ENCODE measurements around the gene UBE2G1. TPM values are rescaled to one million over a fixed set of nuclear protein-coding genes. Genes with fewer than 3 reads are reported as not detected.

UBE2G1 gene
- total RNA-seq, 1 donor from 2014 or later = 88.5 TPM

- no peaks in the 10 kb centered on the region for H3K36me3 ChIP-seq
- no peak for TF ChIP-seq EZH2 (IDR thresholded peaks at IDR 0.05)
- no peak for TF ChIP-seq CTCF (IDR thresholded peaks at IDR 0.05)
- no peak for TF ChIP-seq EZH2phosphoT487 (IDR thresholded peaks at IDR 0.05)
- H3K36me3 Mint-ChIP-seq = no peaks in the 10 kb centered on the region
- no peaks in the 10 kb centered on the region for H4K20me1 ChIP-seq (ENCODE audit: low read depth)
- H3K4me1 Mint-ChIP-seq = no peaks in the 10 kb centered on the region
- no peak overlapping the region for H3K4me3 ChIP-seq
- no peaks in the 10 kb centered on the region for H3K27me3 ChIP-seq
- no peaks in the 10 kb centered on the region for H3K9me3 ChIP-seq (ENCODE audit: low read depth)
- no peaks in the 10 kb centered on the region for H3K79me2 ChIP-seq (ENCODE audit: low read depth)
- no peak overlapping the region for H3K9ac ChIP-seq
- H3K4me2 ChIP-seq = no peak overlapping the region
- no peak overlapping the region for H3K27ac ChIP-seq
- H3K9me3 Mint-ChIP-seq = no peaks in the 10 kb centered on the region
- H3K27ac Mint-ChIP-seq = no peak overlapping the region
- H3K27me3 Mint-ChIP-seq (ENCODE audit: insufficient read depth, low read depth) = peaks cover 2% of the 10 kb centered on the region
- no peak overlapping the region for H2AFZ ChIP-seq (replicated peaks)
- no peaks in the 10 kb centered on the region for H3K4me1 ChIP-seq
- no peak overlapping the region for H3K4me3 Mint-ChIP-seq
- no peak for DNase-seq (ENCODE audit: low spot score)
- H3F3A ChIP-seq (ENCODE audit: low read depth) = no peaks in the 10 kb centered on the region
These were observed 39.2 kb upstream of the UBE2G1 start for GRCh38 chr17:4405699-4406098.

GRCh38 chr17:4405038-4405669 is 38.7 kb upstream of the UBE2G1 start:
- Histone ChIP-seq H3K9ac (no peak overlapping the region), H3K27me3 (no peaks in the 10 kb centered on the region), H3K4me3 (no peak overlapping the region), H3K9me3 (ENCODE audit: low read depth) (no peaks in the 10 kb centered on the region), H3F3A (ENCODE audit: low read depth) (no peaks in the 10 kb centered on the region), H3K36me3 (no peaks in the 10 kb centered on the region), H3K79me2 (ENCODE audit: low read depth) (no peaks in the 10 kb centered on the region), H3K4me2 (no peak overlapping the region), H3K4me1 (no peaks in the 10 kb centered on the region), H3K27ac (no peak overlapping the region), H4K20me1 (ENCODE audit: low read depth) (no peaks in the 10 kb centered on the region), H2AFZ (replicated peaks) (no peak overlapping the region)
- peaks cover 2% of the 10 kb centered on the region for H3K27me3 Mint-ChIP-seq (ENCODE audit: insufficient read depth, low read depth)
- H3K36me3 Mint-ChIP-seq = no peaks in the 10 kb centered on the region
- H3K4me3 Mint-ChIP-seq = no peak overlapping the region
- H3K4me1 Mint-ChIP-seq = no peaks in the 10 kb centered on the region
- H3K27ac Mint-ChIP-seq = peak overlapping the region; percentile 23
- TF ChIP-seq EZH2 (IDR thresholded peaks at IDR 0.05) (no peak), EZH2phosphoT487 (IDR thresholded peaks at IDR 0.05) (no peak), CTCF (IDR thresholded peaks at IDR 0.05) (no peak)
- no peak for DNase-seq (ENCODE audit: low spot score)
- H3K9me3 Mint-ChIP-seq = no peaks in the 10 kb centered on the region

- no peak overlapping the region for H3K4me3 ChIP-seq
- Mint-ChIP-seq H3K9me3 (no peaks in the 10 kb centered on the region), H3K27me3 (ENCODE audit: insufficient read depth, low read depth) (peaks cover 6% of the 10 kb centered on the region), H3K27ac (no peak overlapping the region), H3K4me3 (no peak overlapping the region), H3K4me1 (peaks cover 9% of the 10 kb centered on the region), H3K36me3 (no peaks in the 10 kb centered on the region)
- no peaks in the 10 kb centered on the region for H3K79me2 ChIP-seq (ENCODE audit: low read depth)
- no peak overlapping the region for H3K4me2 ChIP-seq
- peaks cover 4% of the 10 kb centered on the region for H3F3A ChIP-seq (ENCODE audit: low read depth)
- H3K27me3 ChIP-seq = peaks cover 19% of the 10 kb centered on the region
- H2AFZ ChIP-seq (replicated peaks) = no peak overlapping the region
- H4K20me1 ChIP-seq (ENCODE audit: low read depth) = no peaks in the 10 kb centered on the region
- no peak for TF ChIP-seq CTCF (IDR thresholded peaks at IDR 0.05)
- no peak for TF ChIP-seq EZH2 (IDR thresholded peaks at IDR 0.05)
- no peak for TF ChIP-seq EZH2phosphoT487 (IDR thresholded peaks at IDR 0.05)
- no peak overlapping the region for H3K27ac ChIP-seq
- H3K9ac ChIP-seq = no peak overlapping the region
- peaks cover 8% of the 10 kb centered on the region for H3K4me1 ChIP-seq
- H3K36me3 ChIP-seq = no peaks in the 10 kb centered on the region
- DNase-seq (ENCODE audit: low spot score) = no peak
- H3K9me3 ChIP-seq (ENCODE audit: low read depth) = no peaks in the 10 kb centered on the region
These were observed 31.4 kb upstream of the UBE2G1 start for GRCh38 chr17:4397840-4398239.

Measured in neural progenitor cell (in vitro differentiated cells).